Coronary artery (tissue), 2 donors: Measurements from ENCODE around the gene JARID2.

Experiments used
- DNase-seq: peaks from one replicate; pipeline ENCODE4 v3.0.0-alpha.2; 2017; ENCODE audit warnings: low spot score
- H3K27ac ChIP-seq, 2 donors: fragments of 200-600 bp; sonication (generic); one replicate each; pipeline ENCODE4 v1.5.1; 2016 to 2019
- H3K4me3 ChIP-seq: fragments of 200-600 bp; sonication (generic); 2 replicates; pipeline ENCODE4 v1.5.1; 2016; ENCODE audit warnings: mild to moderate bottlenecking, moderate library complexity
- CTCF ChIP-seq: fragments of 200-600 bp; sonication (generic); IDR thresholded peaks from one replicate; pipeline ENCODE4 v1.5.1; 2019; ENCODE audit warnings: antibody characterized with exemption

Gene JARID2

GRCh38 chr6:15362274-15363160 lies 116.6 kb downstream of the JARID2 start:
- Histone ChIP-seq H3K4me3 (no peak overlapping the region), H3K27ac (no peak overlapping the region)

GRCh38 chr6:15363164-15363522 lies 117.3 kb downstream of the JARID2 start:
- H3K4me3 ChIP-seq: no peak overlapping the region
- peak; percentile 31 for DNase-seq
- no peak for TF ChIP-seq CTCF
- no peak overlapping the region for H3K27ac ChIP-seq

More at GRCh38 chr6:15362274-15363160, 116.6 kb downstream of the JARID2 start:
- DNase-seq: peak; percentile 8
- no peak for TF ChIP-seq CTCF

- Histone ChIP-seq H3K4me3 (no peak overlapping the region), H3K27ac (no peak overlapping the region)
- TF ChIP-seq CTCF: no peak
- DNase-seq: no peak
Observed at GRCh38 chr6:15363523-15364400, 117.9 kb downstream of the JARID2 start.

GRCh38 chr6:15364401-15365037 lies 118.7 kb downstream of the JARID2 start:
- no peak overlapping the region for H3K27ac ChIP-seq
- no peak overlapping the region for H3K4me3 ChIP-seq
- no peak for TF ChIP-seq CTCF
- DNase-seq: no peak

- no peak overlapping the region for H3K27ac ChIP-seq
- peak; percentile 79 for DNase-seq
- peak overlapping the region; percentile 21 for H3K4me3 ChIP-seq
- no peak for TF ChIP-seq CTCF
Observed at GRCh38 chr6:15365273-15365687, 119.4 kb downstream of the JARID2 start.

- TF ChIP-seq CTCF: no peak
- H3K27ac ChIP-seq: no peak overlapping the region
- DNase-seq: no peak
- no peak overlapping the region for H3K4me3 ChIP-seq
Observed at GRCh38 chr6:15366003-15366535, 120.2 kb downstream of the JARID2 start.
